ENCODE measurements around the gene DHRS4. TPM values are rescaled to one million over a fixed set of nuclear protein-coding genes. Genes with fewer than 3 reads are reported as not detected.
"Not testable (repeated sequence)": the region's sequence is repeated elsewhere in the genome, so short reads cannot be mapped to it uniquely, and the experiment has no call there.

DHRS4 gene
- total and polyA plus RNA-seq, 2 of the 13 experiments (the other 11 are each of a cell fraction or from before 2014, with no cell fraction given) = 23.9 to 45.1 TPM

DNA sequence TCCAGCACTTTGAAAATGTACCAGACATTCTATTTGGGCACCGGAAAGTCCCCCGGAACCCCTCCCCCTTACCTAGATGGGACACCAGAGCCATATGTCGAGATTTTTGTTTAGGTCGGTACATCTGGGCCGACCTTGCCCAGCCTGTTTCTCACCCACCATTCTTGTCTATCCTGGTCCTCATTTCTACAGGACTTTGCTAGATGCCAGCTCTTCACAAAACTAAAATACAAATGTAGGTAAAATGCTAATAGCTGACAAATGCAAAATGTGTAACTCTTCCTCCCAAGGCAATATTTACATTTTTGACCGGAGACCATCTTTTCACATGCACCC lies 677 bp downstream of the DHRS4 start (continued):
- TF ChIP-seq KDM5A (IDR thresholded peaks at IDR 0.05; ENCODE audit: borderline replicate concordance, low read length) (peak; percentile 11; the same call in 1 of the 2 replicates), ELF4 (CRISPR knock-in tag; IDR thresholded peaks at IDR 0.05; ENCODE audit: borderline replicate concordance) (0 out of 2 replicates have a peak, but pooled peaks have one; percentile 19), MTF2 (CRISPR knock-in tag; IDR thresholded peaks at IDR 0.05; ENCODE audit: borderline replicate concordance) (0 out of 2 replicates have a peak, but pooled peaks have one; percentile 13), ATF1 (CRISPR knock-in tag; IDR thresholded peaks at IDR 0.05) (peak; percentile 53; the same call in 1 of the 2 replicates), ZNF484 (CRISPR knock-in tag; IDR thresholded peaks at IDR 0.05; ENCODE audit: borderline replicate concordance, low read depth) (peak; percentile 18; the same call in 1 of the 2 replicates)
- TF ChIP-seq, protein P1, sequence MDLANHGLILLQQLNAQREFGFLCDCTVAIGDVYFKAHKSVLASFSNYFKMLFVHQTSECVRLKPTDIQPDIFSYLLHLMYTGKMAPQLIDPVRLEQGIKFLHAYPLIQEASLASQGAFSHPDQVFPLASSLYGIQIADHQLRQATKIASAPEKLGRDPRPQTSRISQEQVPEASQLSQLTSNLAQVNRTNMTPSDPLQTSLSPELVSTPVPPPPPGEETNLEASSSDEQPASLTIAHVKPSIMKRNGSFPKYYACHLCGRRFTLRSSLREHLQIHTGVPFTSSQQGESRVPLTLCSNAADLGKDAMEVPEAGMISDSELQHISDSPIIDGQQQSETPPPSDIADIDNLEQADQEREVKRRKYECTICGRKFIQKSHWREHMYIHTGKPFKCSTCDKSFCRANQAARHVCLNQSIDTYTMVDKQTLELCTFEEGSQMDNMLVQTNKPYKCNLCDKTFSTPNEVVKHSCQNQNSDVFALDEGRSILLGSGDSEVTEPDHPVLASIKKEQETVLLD (CRISPR knock-in tag; IDR thresholded peaks at IDR 0.05; ENCODE audit: low read depth) = 0 out of 2 replicates have a peak, but pooled peaks have one; percentile 7
- TF ChIP-seq, protein P2, sequence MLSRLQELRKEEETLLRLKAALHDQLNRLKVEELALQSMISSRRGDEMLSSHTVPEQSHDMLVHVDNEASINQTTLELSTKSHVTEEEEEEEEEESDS (CRISPR knock-in tag; IDR thresholded peaks at IDR 0.05; ENCODE audit: borderline replicate concordance) = 0 out of 2 replicates have a peak, but pooled peaks have one; percentile 13

DNA sequence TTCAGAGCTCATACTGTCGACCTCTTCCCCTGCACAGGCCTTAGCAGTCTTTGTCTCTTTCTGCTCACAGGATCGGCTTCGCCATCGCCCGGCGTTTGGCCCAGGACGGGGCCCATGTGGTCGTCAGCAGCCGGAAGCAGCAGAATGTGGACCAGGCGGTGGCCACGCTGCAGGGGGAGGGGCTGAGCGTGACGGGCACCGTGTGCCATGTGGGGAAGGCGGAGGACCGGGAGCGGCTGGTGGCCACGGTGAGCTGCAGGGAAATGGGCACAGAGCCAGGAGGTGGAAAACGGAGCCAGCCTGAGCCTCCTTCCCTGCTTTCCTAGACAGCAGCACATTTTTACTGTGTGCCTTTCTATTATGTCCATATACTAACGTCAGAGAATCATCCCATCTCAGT lies 1.4 kb downstream of the DHRS4 start:
- intact Hi-C loops (cut with micrococcal nuclease; ENCODE audit: unreplicated experiment) = loop anchor here (1.0 to 5.0 kb wide), 2 partner anchors 73 to 366 kb away; no protein-coding TSS in a partner anchor
- in situ Hi-C loops (cut with HindIII; ENCODE audit: extremely low pct_ligation_motif_present, low pct_unique_long_range_greater_than_20kb) = not testable (repeated sequence)
- TF ChIP-seq HNRNPLL (IDR thresholded peaks at IDR 0.05; ENCODE audit: low read depth, low read length, poor library complexity, severe bottlenecking) (peak; percentile 24), RBFOX2 (IDR thresholded peaks at IDR 0.05; ENCODE audit: low read depth, low read length) (peak; percentile 54), NFKB2 (CRISPR knock-in tag; IDR thresholded peaks at IDR 0.05; ENCODE audit: borderline replicate concordance) (peak; percentile 56; the same call in 1 of the 2 replicates), ZNF768 (CRISPR knock-in tag; IDR thresholded peaks at IDR 0.05) (peak; percentile 69; the same call in 1 of the 2 replicates)

More for the DNA sequence above, 1.4 kb downstream of the DHRS4 start:
- not testable (repeated sequence) for H3K9me3 ChIP-seq (ENCODE audit: low read length); FAIRE-seq; H3K27ac ChIP-seq (ENCODE audit: extremely low read length, insufficient read depth, low read length); H3K4me2 ChIP-seq (ENCODE audit: low read depth, low read length); DNase-seq (ENCODE audit: low spot score); BruUV-seq (replicated peaks); H3K36me3 ChIP-seq (replicated peaks in 1 of 2; ENCODE audit: control insufficient read depth in 1 of 2, insufficient read depth in 2 of 2, low read length in 2 of 2); H3K9ac ChIP-seq (ENCODE audit: insufficient read depth, low read depth, low read length); H3K27me3 ChIP-seq (ENCODE audit: control insufficient read depth in 1 of 2, insufficient read depth in 2 of 2, low read length in 2 of 2); ATAC-seq; H2AFZ ChIP-seq (ENCODE audit: low read length); H4K20me1 ChIP-seq (ENCODE audit: insufficient read depth, low read length); H3K4me3 ChIP-seq (replicated peaks in 1 of 3; ENCODE audit: insufficient read depth in 1 of 3, low read depth in 2 of 3, low read length in 3 of 3); H3K79me2 ChIP-seq (ENCODE audit: insufficient read depth, low read length)
- ChIA-PET POLR2A (interaction anchor here (2.7 kb wide), 1 partner anchor 139 kb away, joined by 20 read pairs; the partner anchor contains the start of gene PCK2), CTCF (ENCODE audit: low intra/inter-chr PET ratio, low total read pairs) (interaction anchor here (0.9 to 2.2 kb wide), 2 partner anchors 228 to 323 kb away, joined by 5 to 15 read pairs; no protein-coding TSS in a partner anchor)
- peaks cover 27% of the 10 kb centered on the region for H3K4me1 ChIP-seq (ENCODE audit: insufficient read depth, low read length)
- WGBS (ENCODE audit: low lambda C conversion rate) = 95% methylated on average over 20 of the region's 20 CpGs
